Nephron progenitor cell (in vitro differentiated cells): Measurements from ENCODE around the gene C3AR1.
"Not testable (repeated sequence)": the region's sequence is repeated elsewhere in the genome, so short reads cannot be mapped to it uniquely, and the experiment has no call there.

Experiments used
- DNase-seq: peaks from one replicate; pipeline ENCODE4 v3.0.0; 2021
- H3K27ac Mint-ChIP-seq: 2 replicates; pipeline ENCODE4 v1.8.0; 2021; ENCODE audit warnings: mild to moderate bottlenecking, moderate library complexity, mixed read lengths
- H3K27me3 Mint-ChIP-seq: 2 replicates; pipeline ENCODE4 v1.8.0; 2021; ENCODE audit warnings: mild to moderate bottlenecking, low read depth, mixed read lengths; ENCODE audit not compliant: poor library complexity
- H3K36me3 Mint-ChIP-seq: 2 replicates; pipeline ENCODE4 v1.8.0; 2021; ENCODE audit warnings: low read depth, mixed read lengths
- H3K4me1 Mint-ChIP-seq: 2 replicates; pipeline ENCODE4 v1.8.0; 2021; ENCODE audit warnings: mixed read lengths
- H3K4me3 Mint-ChIP-seq: 2 replicates; pipeline ENCODE4 v1.8.0; 2021; ENCODE audit warnings: mild to moderate bottlenecking, moderate library complexity, mixed read lengths
- H3K9me3 Mint-ChIP-seq: 2 replicates; pipeline ENCODE4 v1.8.0; 2021; ENCODE audit warnings: mild to moderate bottlenecking, moderate library complexity, mixed read lengths
- CTCF ChIP-seq: fragments of 200-600 bp; sonication (generic); IDR thresholded peaks from 2 replicates; pipeline ENCODE4 v1.5.0; 2021; ENCODE audit warnings: antibody characterized with exemption

C3AR1 gene

GRCh38 chr12:8080120-8080519, 14.0 kb upstream of the C3AR1 start:
- Mint-ChIP-seq H3K9me3 (no peaks in the 10 kb centered on the region), H3K4me1 (peaks cover 68% of the 10 kb centered on the region), H3K4me3 (peak overlapping the region; percentile 98), H3K36me3 (peaks cover under 1% of the 10 kb centered on the region), H3K27ac (peak overlapping the region; percentile 1), H3K27me3 (peaks cover 9% of the 10 kb centered on the region)
- no peak for TF ChIP-seq CTCF
- DNase-seq: no peak

- Mint-ChIP-seq H3K9me3 (no peaks in the 10 kb centered on the region), H3K27ac (no peak overlapping the region), H3K27me3 (peaks cover 9% of the 10 kb centered on the region), H3K4me1 (peaks cover 58% of the 10 kb centered on the region), H3K4me3 (no peak overlapping the region), H3K36me3 (no peaks in the 10 kb centered on the region)
- TF ChIP-seq CTCF: no peak
- DNase-seq: no peak
Measured at GRCh38 chr12:8078916-8079315, 12.8 kb upstream of the C3AR1 start.

- peaks cover 55% of the 10 kb centered on the region for H3K4me1 Mint-ChIP-seq
- H3K9me3 Mint-ChIP-seq: no peaks in the 10 kb centered on the region
- H3K4me3 Mint-ChIP-seq: no peak overlapping the region
- no peak overlapping the region for H3K27ac Mint-ChIP-seq
- peaks cover 11% of the 10 kb centered on the region for H3K27me3 Mint-ChIP-seq
- H3K36me3 Mint-ChIP-seq: no peaks in the 10 kb centered on the region
- peak; percentile 47 for TF ChIP-seq CTCF
- peak; percentile 24 for DNase-seq
Measured at GRCh38 chr12:8078398-8078797, 12.2 kb upstream of the C3AR1 start.

- Mint-ChIP-seq H3K4me3 (no peak overlapping the region), H3K4me1 (peaks cover 44% of the 10 kb centered on the region), H3K27me3 (peaks cover 15% of the 10 kb centered on the region), H3K36me3 (no peaks in the 10 kb centered on the region), H3K9me3 (no peaks in the 10 kb centered on the region), H3K27ac (no peak overlapping the region)
- no peak for DNase-seq
- no peak for TF ChIP-seq CTCF
Measured at GRCh38 chr12:8077207-8077606, 11.0 kb upstream of the C3AR1 start.

GRCh38 chr12:8076366-8076765, 10.2 kb upstream of the C3AR1 start:
- H3K36me3 Mint-ChIP-seq: no peaks in the 10 kb centered on the region
- DNase-seq: no peak
- H3K27ac Mint-ChIP-seq: no peak overlapping the region
- TF ChIP-seq CTCF: no peak
- H3K9me3 Mint-ChIP-seq: no peaks in the 10 kb centered on the region
- peaks cover 15% of the 10 kb centered on the region for H3K27me3 Mint-ChIP-seq
- H3K4me3 Mint-ChIP-seq: no peak overlapping the region
- H3K4me1 Mint-ChIP-seq: peaks cover 42% of the 10 kb centered on the region

GRCh38 chr12:8075935-8076334, 9.8 kb upstream of the C3AR1 start:
- Mint-ChIP-seq H3K4me3 (no peak overlapping the region), H3K9me3 (no peaks in the 10 kb centered on the region), H3K27me3 (peaks cover 15% of the 10 kb centered on the region), H3K4me1 (peaks cover 37% of the 10 kb centered on the region), H3K36me3 (no peaks in the 10 kb centered on the region), H3K27ac (no peak overlapping the region)
- no peak for DNase-seq
- no peak for TF ChIP-seq CTCF

GRCh38 chr12:8071820-8072219, 5.7 kb upstream of the C3AR1 start:
- not testable (repeated sequence) for H3K4me1 Mint-ChIP-seq, H3K27ac Mint-ChIP-seq, H3K36me3 Mint-ChIP-seq, DNase-seq, H3K4me3 Mint-ChIP-seq, H3K9me3 Mint-ChIP-seq
- H3K27me3 Mint-ChIP-seq: peaks cover 10% of the 10 kb centered on the region
